Measurements from ENCODE around the gene SH3BGRL3.
"Not testable (repeated sequence)": the region's sequence is repeated elsewhere in the genome, so short reads cannot be mapped to it uniquely, and the experiment has no call there.

The SH3BGRL3 gene

DNA sequence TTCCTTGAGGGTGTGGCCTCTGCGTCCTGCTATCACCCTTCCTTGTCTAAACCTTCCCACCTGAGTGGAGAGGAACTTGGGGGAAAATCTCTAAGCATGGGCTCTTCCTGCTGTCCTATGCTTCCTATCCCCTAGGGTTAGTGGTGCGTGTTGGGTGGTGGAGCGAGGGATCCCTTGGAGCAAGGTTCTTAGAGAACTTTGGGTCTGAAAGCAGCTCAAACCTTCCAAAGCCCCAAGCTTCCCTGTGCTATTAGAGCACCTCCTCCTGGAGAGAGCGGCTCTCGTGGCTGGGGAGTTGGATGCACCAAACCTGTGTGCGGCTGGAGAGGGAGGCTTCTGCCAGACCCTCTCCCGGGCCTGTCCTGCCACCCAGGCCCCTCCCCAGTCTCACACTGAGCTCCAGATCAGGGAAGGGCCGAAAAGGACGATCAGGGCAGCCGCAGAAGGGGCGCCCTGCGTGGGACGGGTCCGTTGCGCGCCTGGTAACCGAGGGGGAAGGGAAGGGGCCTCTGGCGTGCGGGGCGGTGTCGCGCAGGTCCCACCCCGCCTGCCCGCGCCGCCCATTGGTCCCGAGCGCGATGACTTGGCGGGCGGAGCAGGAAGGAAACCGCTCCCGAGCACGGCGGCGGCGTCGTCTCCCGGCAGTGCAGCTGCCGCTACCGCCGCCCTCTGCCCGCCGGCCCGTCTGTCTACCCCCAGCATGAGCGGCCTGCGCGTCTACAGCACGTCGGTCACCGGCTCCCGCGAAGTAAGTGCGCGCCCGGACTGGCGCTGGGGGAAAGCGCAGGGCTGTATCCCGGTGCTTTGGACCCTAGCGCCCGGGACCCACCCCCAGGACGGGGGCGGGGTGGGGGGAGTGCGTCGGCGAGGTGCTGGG, at the start of gene SH3BGRL3:
SH3BGRL3 (plus strand) TSS at position 631 of the 877 bp plus-strand sequence; CDS start at position 701, 70 bp downstream.
- DNase-seq (ENCODE audit: low read depth) = no peak
- peak within 1 kb of the TSS; percentile 88 for H3K4me3 ChIP-seq (ENCODE audit: control insufficient read depth, low read depth, low read length)
- TF ChIP-seq, protein P1, sequence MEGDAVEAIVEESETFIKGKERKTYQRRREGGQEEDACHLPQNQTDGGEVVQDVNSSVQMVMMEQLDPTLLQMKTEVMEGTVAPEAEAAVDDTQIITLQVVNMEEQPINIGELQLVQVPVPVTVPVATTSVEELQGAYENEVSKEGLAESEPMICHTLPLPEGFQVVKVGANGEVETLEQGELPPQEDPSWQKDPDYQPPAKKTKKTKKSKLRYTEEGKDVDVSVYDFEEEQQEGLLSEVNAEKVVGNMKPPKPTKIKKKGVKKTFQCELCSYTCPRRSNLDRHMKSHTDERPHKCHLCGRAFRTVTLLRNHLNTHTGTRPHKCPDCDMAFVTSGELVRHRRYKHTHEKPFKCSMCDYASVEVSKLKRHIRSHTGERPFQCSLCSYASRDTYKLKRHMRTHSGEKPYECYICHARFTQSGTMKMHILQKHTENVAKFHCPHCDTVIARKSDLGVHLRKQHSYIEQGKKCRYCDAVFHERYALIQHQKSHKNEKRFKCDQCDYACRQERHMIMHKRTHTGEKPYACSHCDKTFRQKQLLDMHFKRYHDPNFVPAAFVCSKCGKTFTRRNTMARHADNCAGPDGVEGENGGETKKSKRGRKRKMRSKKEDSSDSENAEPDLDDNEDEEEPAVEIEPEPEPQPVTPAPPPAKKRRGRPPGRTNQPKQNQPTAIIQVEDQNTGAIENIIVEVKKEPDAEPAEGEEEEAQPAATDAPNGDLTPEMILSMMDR (IDR thresholded peaks at IDR 0.05; ENCODE audit: control insufficient read depth, insufficient read depth, low read depth, low read length, missing control alignments) = peak; percentile 60

DNA sequence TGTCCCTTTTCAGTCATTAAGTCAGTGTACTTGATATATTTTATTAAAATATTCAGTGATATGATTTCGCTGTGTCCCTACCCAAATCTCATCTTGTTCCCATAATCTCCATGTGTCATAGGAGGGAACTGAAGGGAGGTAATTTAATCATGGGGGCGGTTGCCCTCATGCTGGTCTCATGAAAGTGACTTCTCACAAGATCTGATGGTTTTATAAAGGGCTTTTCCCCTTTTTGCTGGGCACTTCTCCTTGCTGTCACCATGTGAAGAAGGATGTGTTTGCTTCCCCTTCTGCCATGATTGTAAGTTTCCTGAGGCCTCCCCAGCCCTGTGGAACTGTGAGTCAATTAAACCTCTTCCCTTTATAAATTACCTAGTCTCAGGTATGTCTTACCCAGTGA, 49.2 kb upstream of the SH3BGRL3 start:
- not testable (repeated sequence) for DNase-seq (ENCODE audit: low read depth); H3K4me3 ChIP-seq (ENCODE audit: control insufficient read depth, low read depth, low read length)

DNA sequence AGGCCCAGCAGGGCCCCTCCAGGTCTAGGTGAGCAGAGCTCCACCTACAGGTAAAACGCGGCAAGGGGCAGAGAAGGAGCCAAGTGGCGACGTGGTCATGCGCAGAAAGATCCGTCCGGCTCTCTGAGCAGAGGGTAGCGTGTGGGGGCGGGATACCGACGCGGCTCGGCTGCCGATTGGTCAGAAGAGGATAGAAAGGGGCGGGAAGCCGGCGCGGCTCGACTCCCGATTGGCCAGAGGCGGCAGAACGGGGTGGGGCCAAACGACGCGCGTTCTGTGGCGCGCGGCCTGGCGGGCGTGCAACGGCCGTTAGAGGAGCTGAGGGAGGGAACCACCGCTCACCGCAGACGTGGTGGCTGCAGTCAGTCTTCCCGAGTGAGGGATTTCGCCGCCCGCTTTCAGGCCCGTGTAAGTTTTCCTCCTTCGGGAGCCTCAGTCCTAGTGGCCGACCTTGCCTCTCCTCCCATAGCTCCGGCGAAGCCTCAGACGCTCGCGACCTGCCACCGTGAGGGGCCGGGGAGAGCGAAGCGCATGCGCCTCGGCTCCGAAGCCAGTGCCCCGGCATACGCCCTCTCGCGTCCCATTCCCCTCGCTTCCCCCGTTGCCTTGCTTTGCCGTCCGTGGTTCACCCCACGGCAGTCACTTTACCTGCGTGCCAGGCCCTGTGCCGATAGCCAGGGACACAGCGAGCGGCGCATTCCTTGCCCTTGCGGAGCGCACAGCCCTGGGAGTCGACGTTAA, 45.8 kb upstream of the SH3BGRL3 start, which contains the start of gene CEP85:
CEP85 (plus strand) TSS at position 298 of the 741 bp plus-strand sequence. CDS start 5,584 bp downstream, outside the sequence.
- peak; percentile 86 for DNase-seq (ENCODE audit: low read depth)
- H3K4me3 ChIP-seq (ENCODE audit: control insufficient read depth, low read depth, low read length) = peak within 1 kb of the TSS; percentile 97
- TF ChIP-seq, protein P1 (IDR thresholded peaks at IDR 0.05; ENCODE audit: control insufficient read depth, insufficient read depth, low read depth, low read length, missing control alignments) = peak; percentile 88

DNA sequence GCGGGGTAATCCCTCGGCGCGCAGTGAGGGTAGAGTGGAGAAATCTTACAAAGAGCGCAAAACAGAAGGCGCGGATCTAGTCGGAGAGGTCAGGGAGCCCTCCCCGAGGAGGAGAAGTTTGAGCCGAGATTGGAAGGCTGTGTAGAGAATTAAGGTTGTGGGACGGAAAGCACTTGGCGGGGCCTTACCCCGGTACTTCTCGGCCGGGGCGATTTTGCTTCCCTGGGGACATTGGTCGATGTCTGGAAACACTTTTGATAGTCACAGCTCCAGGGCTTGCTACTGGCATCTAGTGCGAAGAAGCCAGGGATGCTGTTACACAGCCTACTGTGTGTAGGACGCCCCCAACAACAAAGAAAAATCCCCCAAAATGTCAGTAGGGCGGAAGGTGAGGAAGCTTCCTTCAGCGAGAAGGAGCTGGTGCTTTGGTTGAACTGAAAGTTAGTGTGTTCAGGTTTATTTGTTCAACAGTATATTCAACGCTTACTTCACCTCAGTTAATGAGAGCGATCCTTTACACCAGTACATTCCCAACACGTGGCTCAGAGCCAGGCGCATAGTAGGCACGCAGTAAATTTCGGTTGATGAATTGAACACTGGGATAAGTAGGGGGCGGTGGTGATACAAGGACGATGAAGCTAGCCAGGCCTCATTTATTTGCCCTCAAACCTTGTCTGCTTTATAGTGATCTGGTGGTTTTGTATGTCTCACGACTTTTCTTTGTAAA, 45.1 kb upstream of the SH3BGRL3 start:
- H3K4me3 ChIP-seq (ENCODE audit: control insufficient read depth, low read depth, low read length) = peak overlapping the region; percentile 97
- TF ChIP-seq, protein P1 (IDR thresholded peaks at IDR 0.05; ENCODE audit: control insufficient read depth, insufficient read depth, low read depth, low read length, missing control alignments) = no peak
- DNase-seq (ENCODE audit: low read depth) = no peak

DNA sequence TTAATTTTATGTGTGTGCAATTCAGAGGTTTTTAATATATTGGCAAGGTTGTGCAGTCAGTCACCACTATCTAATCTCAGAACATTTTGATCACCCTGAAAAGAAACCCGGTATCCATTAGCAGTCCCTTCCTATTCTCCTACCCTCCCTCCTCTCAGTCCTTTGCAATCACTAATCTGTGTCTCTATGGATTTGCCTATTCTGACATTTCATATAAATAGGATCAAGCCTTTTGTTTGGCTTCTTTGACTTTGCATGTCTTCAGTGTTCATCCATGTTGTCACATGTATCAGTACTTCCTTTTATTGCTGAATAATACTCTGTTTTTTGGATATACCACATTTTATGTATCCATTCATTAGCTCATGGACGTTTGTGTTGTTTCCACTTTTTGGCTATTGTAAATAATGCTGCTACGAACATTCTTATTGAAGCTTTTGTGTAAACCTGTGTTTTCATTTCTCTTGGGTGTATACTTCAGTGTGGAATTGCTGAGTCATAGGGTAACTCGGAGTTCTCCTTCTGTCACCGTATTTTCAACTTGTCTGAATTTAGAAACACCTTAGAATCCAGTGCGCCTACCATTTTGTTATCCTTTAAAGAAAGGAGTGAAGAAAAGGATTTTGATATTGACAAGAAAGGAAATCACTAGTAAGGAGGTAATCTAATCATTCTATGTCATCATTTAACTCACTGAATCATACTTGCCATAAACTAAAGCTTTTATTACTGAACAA, 42.5 kb upstream of the SH3BGRL3 start:
- no peak for DNase-seq (ENCODE audit: low read depth)
- TF ChIP-seq, protein P1 (IDR thresholded peaks at IDR 0.05; ENCODE audit: control insufficient read depth, insufficient read depth, low read depth, low read length, missing control alignments) = no peak
- no peak overlapping the region for H3K4me3 ChIP-seq (ENCODE audit: control insufficient read depth, low read depth, low read length)

DNA sequence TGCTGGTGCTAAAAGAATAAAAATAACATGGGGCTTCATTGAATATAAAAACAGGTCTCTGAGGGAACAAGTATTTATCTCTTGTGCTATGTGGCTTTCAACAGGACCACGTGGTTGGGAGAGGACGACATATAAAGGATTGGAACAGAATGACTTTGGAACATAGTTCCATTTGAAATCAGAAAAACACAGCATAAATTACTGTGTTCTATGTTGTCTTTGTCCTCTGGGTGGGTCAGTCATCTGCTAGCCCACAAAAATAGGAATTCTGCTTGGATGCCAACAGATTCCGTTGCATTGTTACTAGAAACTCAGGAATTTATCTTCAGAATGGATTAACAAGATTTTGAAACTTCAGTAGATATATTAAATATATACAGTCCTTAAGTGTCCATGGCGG, 40.0 kb upstream of the SH3BGRL3 start:
- TF ChIP-seq, protein P1 (IDR thresholded peaks at IDR 0.05; ENCODE audit: control insufficient read depth, insufficient read depth, low read depth, low read length, missing control alignments) = no peak
- peak; percentile 8 for DNase-seq (ENCODE audit: low read depth)
- H3K4me3 ChIP-seq (ENCODE audit: control insufficient read depth, low read depth, low read length) = no peak overlapping the region

Measured in AG09309 (cell line).